ENCODE measurements around the gene CMIP.

The CMIP gene

GRCh38 chr16:81492311-81492761, 47.7 kb downstream of the CMIP start:
- no peak overlapping the region for H2AFZ ChIP-seq (ENCODE audit: low read depth, low read length, severe bottlenecking)
- no peaks in the 10 kb centered on the region for H3F3A ChIP-seq (ENCODE audit: insufficient read depth)
- no peak for TF ChIP-seq EZH2phosphoT487 (conservative IDR thresholded peaks at IDR 0.05; ENCODE audit: low read length)
- H3K9me3 ChIP-seq (ENCODE audit: insufficient read depth, low read length): no peaks in the 10 kb centered on the region
- H4K20me1 ChIP-seq (ENCODE audit: low read depth, low read length): no peaks in the 10 kb centered on the region; the same call in 1 of the 2 replicates
- H3K27ac ChIP-seq (ENCODE audit: low read depth, low read length): no peak overlapping the region
- no peak overlapping the region for H3K9ac ChIP-seq (ENCODE audit: low read length)
- no peak overlapping the region for H3K4me2 ChIP-seq (ENCODE audit: low read depth, low read length, poor library complexity, severe bottlenecking)
- H3K4me3 ChIP-seq (ENCODE audit: insufficient read depth, low read length, poor library complexity, severe bottlenecking): no peak overlapping the region
- H3K9me2 ChIP-seq (replicated peaks; ENCODE audit: insufficient read depth, low read length): no peaks in the 10 kb centered on the region
- peaks cover 40% of the 10 kb centered on the region for H3K79me2 ChIP-seq (ENCODE audit: insufficient read depth, low read length)
- no peaks in the 10 kb centered on the region for H3K27me3 ChIP-seq (ENCODE audit: low read length)
- H3K36me3 ChIP-seq (ENCODE audit: low read length): no peaks in the 10 kb centered on the region

- Histone ChIP-seq H3K9me3 (ENCODE audit: insufficient read depth, low read length) (no peaks in the 10 kb centered on the region), H3K36me3 (ENCODE audit: low read length) (no peaks in the 10 kb centered on the region), H3F3A (ENCODE audit: insufficient read depth) (no peaks in the 10 kb centered on the region), H3K27me3 (ENCODE audit: low read length) (no peaks in the 10 kb centered on the region), H3K9ac (ENCODE audit: low read length) (no peak overlapping the region), H3K4me2 (ENCODE audit: low read depth, low read length, poor library complexity, severe bottlenecking) (no peak overlapping the region), H3K9me2 (replicated peaks; ENCODE audit: insufficient read depth, low read length) (no peaks in the 10 kb centered on the region), H3K4me3 (ENCODE audit: insufficient read depth, low read length, poor library complexity, severe bottlenecking) (no peak overlapping the region), H3K79me2 (ENCODE audit: insufficient read depth, low read length) (peaks cover 37% of the 10 kb centered on the region), H3K27ac (ENCODE audit: low read depth, low read length) (no peak overlapping the region), H2AFZ (ENCODE audit: low read depth, low read length, severe bottlenecking) (no peak overlapping the region), H4K20me1 (ENCODE audit: low read depth, low read length) (no peaks in the 10 kb centered on the region; the same call in 1 of the 2 replicates)
- TF ChIP-seq CTCF (IDR thresholded peaks at IDR 0.05; ENCODE audit: insufficient read depth, low read length, poor library complexity, severe bottlenecking): no peak
- no peak for TF ChIP-seq EZH2phosphoT487 (conservative IDR thresholded peaks at IDR 0.05; ENCODE audit: low read length)
These were observed 48.6 kb downstream of the CMIP start for GRCh38 chr16:81492965-81493754.

- H3F3A ChIP-seq (ENCODE audit: insufficient read depth): no peaks in the 10 kb centered on the region
- no peaks in the 10 kb centered on the region for H3K27me3 ChIP-seq (ENCODE audit: low read length)
- H3K79me2 ChIP-seq (ENCODE audit: insufficient read depth, low read length): peaks cover 29% of the 10 kb centered on the region
- no peak overlapping the region for H3K9ac ChIP-seq (ENCODE audit: low read length)
- H3K36me3 ChIP-seq (ENCODE audit: low read length): no peaks in the 10 kb centered on the region
- no peak overlapping the region for H3K4me3 ChIP-seq (ENCODE audit: insufficient read depth, low read length, poor library complexity, severe bottlenecking)
- TF ChIP-seq EZH2phosphoT487 (conservative IDR thresholded peaks at IDR 0.05; ENCODE audit: low read length): no peak
- no peak for TF ChIP-seq CTCF (IDR thresholded peaks at IDR 0.05; ENCODE audit: insufficient read depth, low read length, poor library complexity, severe bottlenecking)
- no peak overlapping the region for H3K4me2 ChIP-seq (ENCODE audit: low read depth, low read length, poor library complexity, severe bottlenecking)
- H3K27ac ChIP-seq (ENCODE audit: low read depth, low read length): no peak overlapping the region
- no peaks in the 10 kb centered on the region for H3K9me2 ChIP-seq (replicated peaks; ENCODE audit: insufficient read depth, low read length)
- H2AFZ ChIP-seq (ENCODE audit: low read depth, low read length, severe bottlenecking): no peak overlapping the region
- H3K9me3 ChIP-seq (ENCODE audit: insufficient read depth, low read length): no peaks in the 10 kb centered on the region
- H4K20me1 ChIP-seq (ENCODE audit: low read depth, low read length): no peaks in the 10 kb centered on the region; the same call in 1 of the 2 replicates
These were observed 49.3 kb downstream of the CMIP start for GRCh38 chr16:81493755-81494433.

- H3F3A ChIP-seq (ENCODE audit: insufficient read depth): no peaks in the 10 kb centered on the region
- no peaks in the 10 kb centered on the region for H3K9me3 ChIP-seq (ENCODE audit: insufficient read depth, low read length)
- H4K20me1 ChIP-seq (ENCODE audit: low read depth, low read length): no peaks in the 10 kb centered on the region; the same call in 1 of the 2 replicates
- H3K36me3 ChIP-seq (ENCODE audit: low read length): no peaks in the 10 kb centered on the region
- no peak overlapping the region for H3K4me2 ChIP-seq (ENCODE audit: low read depth, low read length, poor library complexity, severe bottlenecking)
- H3K9me2 ChIP-seq (replicated peaks; ENCODE audit: insufficient read depth, low read length): no peaks in the 10 kb centered on the region
- no peak overlapping the region for H3K4me3 ChIP-seq (ENCODE audit: insufficient read depth, low read length, poor library complexity, severe bottlenecking)
- H3K9ac ChIP-seq (ENCODE audit: low read length): no peak overlapping the region
- H3K27me3 ChIP-seq (ENCODE audit: low read length): no peaks in the 10 kb centered on the region
- H3K79me2 ChIP-seq (ENCODE audit: insufficient read depth, low read length): peaks cover 26% of the 10 kb centered on the region
- H3K27ac ChIP-seq (ENCODE audit: low read depth, low read length): no peak overlapping the region
- TF ChIP-seq CTCF (IDR thresholded peaks at IDR 0.05; ENCODE audit: insufficient read depth, low read length, poor library complexity, severe bottlenecking): no peak
- H2AFZ ChIP-seq (ENCODE audit: low read depth, low read length, severe bottlenecking): no peak overlapping the region
These were observed 49.8 kb downstream of the CMIP start for GRCh38 chr16:81494434-81494806.
